HepG2 (cell line): ENCODE measurements around the gene SCUBE2. TPM values are rescaled to one million over a fixed set of nuclear protein-coding genes. Genes with fewer than 3 reads are reported as not detected.

Source experiments
- CREBL2 ChIP-seq: sonication (generic); formaldehyde crosslinking; IDR thresholded peaks from 2 replicates; pipeline ENCODE4 v1.8.1; 2023; ENCODE audit warnings: missing genetic modification reagents, mild to moderate bottlenecking, borderline replicate concordance
- E2F5 ChIP-seq: sonication (generic); formaldehyde crosslinking; conservative IDR thresholded peaks from 2 replicates; pipeline ENCODE4 v1.4.0; 2020; ENCODE audit warnings: missing genetic modification reagents
- FOXC1 ChIP-seq: sonication (generic); formaldehyde crosslinking; IDR thresholded peaks from 2 replicates; pipeline ENCODE4 v1.8.0; 2022; ENCODE audit warnings: mild to moderate bottlenecking, missing genetic modification reagents, borderline replicate concordance
- HOXD1 ChIP-seq: sonication (generic); formaldehyde crosslinking; IDR thresholded peaks from 2 replicates; pipeline ENCODE4 v1.5.0; 2020; ENCODE audit warnings: missing genetic modification reagents
- PRDM15 ChIP-seq: sonication (generic); formaldehyde crosslinking; IDR thresholded peaks from 2 replicates; pipeline ENCODE4 v1.4.0; 2020; ENCODE audit warnings: missing genetic modification reagents
- SRF ChIP-seq: IDR thresholded peaks from 2 replicates; pipeline ENCODE4 v1.6.1; 2011; ENCODE audit warnings: mild to moderate bottlenecking, low read depth, low read length, moderate library complexity
- ZBED4 ChIP-seq: sonication (generic); formaldehyde crosslinking; IDR thresholded peaks from 2 replicates; pipeline ENCODE4 v1.4.0; 2020; ENCODE audit warnings: missing genetic modification reagents, borderline replicate concordance
- ZBTB46 ChIP-seq: sonication (generic); formaldehyde crosslinking; IDR thresholded peaks from 2 replicates; pipeline ENCODE4 v1.4.0; 2020; ENCODE audit warnings: mild to moderate bottlenecking, missing genetic modification reagents, borderline replicate concordance
- ZNF17 ChIP-seq: sonication (generic); formaldehyde crosslinking; IDR thresholded peaks from 2 replicates; pipeline ENCODE4 v1.5.0; 2020; ENCODE audit warnings: mild to moderate bottlenecking, missing genetic modification reagents
- ZNF574 ChIP-seq: sonication (generic); formaldehyde crosslinking; IDR thresholded peaks from 2 replicates; pipeline ENCODE4 v1.4.0; 2020; ENCODE audit warnings: missing genetic modification reagents
- ZNF75D ChIP-seq: sonication (generic); formaldehyde crosslinking; IDR thresholded peaks from 2 replicates; pipeline ENCODE4 v1.8.1; 2023; ENCODE audit warnings: missing genetic modification reagents, mild to moderate bottlenecking, borderline replicate concordance
- ZNF781 ChIP-seq: sonication (generic); formaldehyde crosslinking; IDR thresholded peaks from 2 replicates; pipeline ENCODE4 v1.5.1; 2020; ENCODE audit warnings: borderline replicate concordance, mild to moderate bottlenecking, missing genetic modification reagents; ENCODE audit errors: not compliant biosample characterization
- ZSCAN31 ChIP-seq: sonication (generic); formaldehyde crosslinking; IDR thresholded peaks from 2 replicates; pipeline ENCODE4 v1.5.0; 2020; ENCODE audit warnings: low read depth, mild to moderate bottlenecking, missing genetic modification reagents
- polyA plus RNA-seq, 8 experiments: library from polyadenylated mRNA; depleted of rRNA in 3 of 8; stranded (reverse) in 7 of 8; unstranded in 1 of 8; fragments of >200 nt; fragmentation: Illumina TruSeq in 4 of 8; extraction: Trizol in 4 of 8; gene quantifications; 2 replicates each; pipeline versions ENCODE4 v1.2.1 to v1.2.3, GENCODE V29; 2011 to 2016; ENCODE audit warnings: low read depth in 4 of 8, missing spikeins in 1 of 8, mixed read lengths in 1 of 8; ENCODE audit not compliant: insufficient read depth in 1 of 8
- total RNA-seq, 5 experiments: library from RNA; depleted of rRNA; stranded (reverse); fragments of >200 nt; fragmentation: Illumina TruSeq; extraction: Trizol; gene quantifications; 2 replicates each; pipeline ENCODE4 v1.2.3, GENCODE V29; 2016; ENCODE audit warnings: low read depth in 1 of 5

The SCUBE2 gene
- total and polyA plus RNA-seq, 2 of the 13 experiments (the other 11 are each of a cell fraction or from before 2014, with no cell fraction given), result 0.09 TPM; not detected in 1

GRCh38 chr11:9037046-9037780, 54.2 kb downstream of the SCUBE2 start (continued):
- TF ChIP-seq ZBED4 (CRISPR knock-in tag) (no peak), E2F5 (CRISPR knock-in tag) (no peak), PRDM15 (CRISPR knock-in tag) (no peak), SRF (no peak), ZNF574 (CRISPR knock-in tag) (no peak), ZNF17 (CRISPR knock-in tag) (no peak), CREBL2 (CRISPR knock-in tag) (no peak), ZNF781 (CRISPR knock-in tag) (no peak), ZSCAN31 (no peak), HOXD1 (CRISPR knock-in tag) (no peak), ZBTB46 (CRISPR knock-in tag) (no peak), FOXC1 (no peak), ZNF75D (CRISPR knock-in tag) (no peak)
